ENCODE measurements around the gene SGCD.
A peak's percentile ranks its signal among the peaks of the same experiment; 100 is the strongest.

The SGCD gene

GRCh38 chr5:156331181-156331580 is 4.2 kb downstream of the SGCD start:
- Mint-ChIP-seq H3K36me3 (ENCODE audit: low read depth) (no peaks in the 10 kb centered on the region), H3K9me3 (peaks cover 4% of the 10 kb centered on the region), H3K27ac (peak overlapping the region; percentile 87), H3K4me3 (no peak overlapping the region), H3K4me1 (peaks cover 75% of the 10 kb centered on the region), H3K27me3 (ENCODE audit: low read depth, poor library complexity) (no peaks in the 10 kb centered on the region)
- no peak for TF ChIP-seq CTCF (IDR thresholded peaks at IDR 0.05)
- DNase-seq, result no peak

- no peaks in the 10 kb centered on the region for H3K36me3 Mint-ChIP-seq (ENCODE audit: low read depth)
- H3K4me1 Mint-ChIP-seq, result peaks cover 68% of the 10 kb centered on the region
- peaks cover 4% of the 10 kb centered on the region for H3K9me3 Mint-ChIP-seq
- DNase-seq, result no peak
- no peaks in the 10 kb centered on the region for H3K27me3 Mint-ChIP-seq (ENCODE audit: low read depth, poor library complexity)
- H3K4me3 Mint-ChIP-seq, result no peak overlapping the region
- no peak for TF ChIP-seq CTCF (IDR thresholded peaks at IDR 0.05)
- peak overlapping the region; percentile 14 for H3K27ac Mint-ChIP-seq
These were observed 4.9 kb downstream of the SGCD start for GRCh38 chr5:156331845-156332244.

GRCh38 chr5:156332245-156332644 is 5.3 kb downstream of the SGCD start:
- Mint-ChIP-seq H3K27ac (no peak overlapping the region), H3K9me3 (peaks cover 4% of the 10 kb centered on the region), H3K36me3 (ENCODE audit: low read depth) (no peaks in the 10 kb centered on the region), H3K4me3 (no peak overlapping the region), H3K27me3 (ENCODE audit: low read depth, poor library complexity) (no peaks in the 10 kb centered on the region), H3K4me1 (peaks cover 64% of the 10 kb centered on the region)
- TF ChIP-seq CTCF (IDR thresholded peaks at IDR 0.05), result no peak
- DNase-seq, result no peak

GRCh38 chr5:156339139-156339841 is 12.3 kb downstream of the SGCD start:
- peaks cover 5% of the 10 kb centered on the region for H3K4me1 Mint-ChIP-seq
- H3K9me3 Mint-ChIP-seq, result no peaks in the 10 kb centered on the region
- no peak for TF ChIP-seq CTCF (IDR thresholded peaks at IDR 0.05)
- H3K4me3 Mint-ChIP-seq, result no peak overlapping the region
- DNase-seq, result no peak
- H3K27me3 Mint-ChIP-seq (ENCODE audit: low read depth, poor library complexity), result no peaks in the 10 kb centered on the region
- H3K36me3 Mint-ChIP-seq (ENCODE audit: low read depth), result no peaks in the 10 kb centered on the region
- H3K27ac Mint-ChIP-seq, result no peak overlapping the region

GRCh38 chr5:156340893-156341292 is 13.9 kb downstream of the SGCD start:
- Mint-ChIP-seq H3K4me3 (no peak overlapping the region), H3K4me1 (no peaks in the 10 kb centered on the region), H3K9me3 (no peaks in the 10 kb centered on the region), H3K36me3 (ENCODE audit: low read depth) (no peaks in the 10 kb centered on the region), H3K27ac (no peak overlapping the region), H3K27me3 (ENCODE audit: low read depth, poor library complexity) (no peaks in the 10 kb centered on the region)
- DNase-seq, result no peak
- TF ChIP-seq CTCF (IDR thresholded peaks at IDR 0.05), result no peak

- no peak overlapping the region for H3K27ac Mint-ChIP-seq
- no peak for TF ChIP-seq CTCF (IDR thresholded peaks at IDR 0.05)
- H3K9me3 Mint-ChIP-seq, result no peaks in the 10 kb centered on the region
- H3K4me3 Mint-ChIP-seq, result no peak overlapping the region
- no peak for DNase-seq
- no peaks in the 10 kb centered on the region for H3K36me3 Mint-ChIP-seq (ENCODE audit: low read depth)
- H3K27me3 Mint-ChIP-seq (ENCODE audit: low read depth, poor library complexity), result peaks cover 9% of the 10 kb centered on the region
- H3K4me1 Mint-ChIP-seq, result peaks cover 16% of the 10 kb centered on the region
These were observed 23.3 kb downstream of the SGCD start for GRCh38 chr5:156350256-156350655.
